ENCODE results near the gene CPB2. TPM values are rescaled to one million over a fixed set of nuclear protein-coding genes. Genes with fewer than 3 reads are reported as not detected.

Gene CPB2
- total RNA-seq, 4 donors from 2014 or later = 0.28 TPM; not detected in 3

DNA sequence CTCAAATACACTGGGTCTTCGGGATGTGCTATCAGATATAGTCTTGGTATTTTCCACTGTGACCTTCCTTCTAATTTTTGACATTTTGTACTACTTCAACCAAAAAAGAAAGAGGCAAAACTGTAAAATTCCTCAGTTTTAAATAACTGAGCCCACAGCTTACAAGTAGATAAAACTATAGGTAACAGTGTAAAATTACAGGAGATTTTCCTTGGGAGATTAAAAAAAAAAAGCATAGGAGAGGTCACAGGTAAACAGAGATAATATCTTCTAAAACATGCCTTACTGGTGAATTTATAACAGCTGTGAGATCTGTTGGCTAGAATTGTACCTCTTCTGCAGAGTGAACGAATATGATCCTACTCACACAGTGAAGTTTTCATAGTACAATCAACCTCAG lies 59.4 kb downstream of the CPB2 start:
- Histone ChIP-seq H3K36me3 (no peaks in the 10 kb centered on the region), H3K27me3 (no peaks in the 10 kb centered on the region), H3K27ac (no peak overlapping the region), H3K9me3 (no peaks in the 10 kb centered on the region), H3K4me3 (no peak overlapping the region), H3K4me1 (peaks cover 0 to 6% of the 10 kb centered on the region in 2 donors)
- no peak for TF ChIP-seq POLR2A (IDR thresholded peaks at IDR 0.05)
- DNase-seq = no peak
- intact Hi-C loops (cut with DNase I; ENCODE audit: low total_unique reads) = no loop called here

DNA sequence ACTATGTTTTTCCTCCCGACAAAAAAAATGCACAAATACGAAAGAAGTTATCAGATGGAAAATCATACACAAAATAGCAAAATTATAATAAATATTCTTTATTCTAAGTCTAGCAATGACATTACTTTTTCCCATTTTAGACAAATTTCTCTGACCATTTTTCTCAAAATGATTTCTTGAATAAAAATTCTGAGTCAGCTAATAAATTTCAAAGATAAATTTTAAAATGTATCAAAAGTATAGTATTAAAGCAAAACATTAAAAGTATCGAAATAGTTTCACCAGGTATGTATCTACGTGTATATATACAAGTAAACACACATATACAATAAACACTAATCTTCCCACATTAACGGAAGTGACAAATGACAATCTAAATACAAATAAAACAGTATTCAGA lies 61.2 kb downstream of the CPB2 start:
- Histone ChIP-seq H3K27me3 (no peaks in the 10 kb centered on the region), H3K27ac (no peak overlapping the region), H3K4me1 (no peaks in the 10 kb centered on the region), H3K36me3 (no peaks in the 10 kb centered on the region), H3K4me3 (no peak overlapping the region), H3K9me3 (no peaks in the 10 kb centered on the region)
- no peak for DNase-seq
- no peak for TF ChIP-seq POLR2A (IDR thresholded peaks at IDR 0.05)
- TF ChIP-seq, protein P1, sequence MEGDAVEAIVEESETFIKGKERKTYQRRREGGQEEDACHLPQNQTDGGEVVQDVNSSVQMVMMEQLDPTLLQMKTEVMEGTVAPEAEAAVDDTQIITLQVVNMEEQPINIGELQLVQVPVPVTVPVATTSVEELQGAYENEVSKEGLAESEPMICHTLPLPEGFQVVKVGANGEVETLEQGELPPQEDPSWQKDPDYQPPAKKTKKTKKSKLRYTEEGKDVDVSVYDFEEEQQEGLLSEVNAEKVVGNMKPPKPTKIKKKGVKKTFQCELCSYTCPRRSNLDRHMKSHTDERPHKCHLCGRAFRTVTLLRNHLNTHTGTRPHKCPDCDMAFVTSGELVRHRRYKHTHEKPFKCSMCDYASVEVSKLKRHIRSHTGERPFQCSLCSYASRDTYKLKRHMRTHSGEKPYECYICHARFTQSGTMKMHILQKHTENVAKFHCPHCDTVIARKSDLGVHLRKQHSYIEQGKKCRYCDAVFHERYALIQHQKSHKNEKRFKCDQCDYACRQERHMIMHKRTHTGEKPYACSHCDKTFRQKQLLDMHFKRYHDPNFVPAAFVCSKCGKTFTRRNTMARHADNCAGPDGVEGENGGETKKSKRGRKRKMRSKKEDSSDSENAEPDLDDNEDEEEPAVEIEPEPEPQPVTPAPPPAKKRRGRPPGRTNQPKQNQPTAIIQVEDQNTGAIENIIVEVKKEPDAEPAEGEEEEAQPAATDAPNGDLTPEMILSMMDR (IDR thresholded peaks at IDR 0.05) = no peak
- intact Hi-C loops (cut with DNase I; ENCODE audit: low total_unique reads) = no loop called here

DNA sequence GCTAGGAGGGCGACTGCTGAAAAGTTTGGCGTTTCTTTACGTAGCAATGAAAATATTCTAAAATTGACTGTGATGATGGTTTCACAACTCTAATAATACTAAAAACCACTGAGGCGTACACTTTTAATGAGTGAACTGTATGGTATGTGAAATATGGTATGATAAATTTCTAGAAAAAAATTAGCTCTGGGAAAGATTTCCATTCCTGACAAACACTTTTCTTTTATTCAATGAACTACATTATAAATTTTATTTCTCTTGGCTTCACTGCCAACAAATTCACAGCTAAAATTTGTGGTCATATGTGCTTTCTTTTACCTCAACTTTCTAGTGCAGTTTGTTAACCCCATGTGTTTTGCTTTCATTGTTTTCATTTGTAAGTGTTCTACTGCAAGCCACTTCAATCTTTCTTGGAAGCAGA lies 63.4 kb downstream of the CPB2 start:
- DNase-seq = no peak
- Histone ChIP-seq H3K27me3 (no peaks in the 10 kb centered on the region), H3K36me3 (no peaks in the 10 kb centered on the region), H3K4me3 (no peak overlapping the region), H3K4me1 (no peaks in the 10 kb centered on the region), H3K27ac (no peak overlapping the region), H3K9me3 (no peaks in the 10 kb centered on the region)
- intact Hi-C loops (cut with DNase I; ENCODE audit: low total_unique reads) = no loop called here
- TF ChIP-seq, protein P1 (IDR thresholded peaks at IDR 0.05) = no peak
- TF ChIP-seq POLR2A (IDR thresholded peaks at IDR 0.05) = no peak

DNA sequence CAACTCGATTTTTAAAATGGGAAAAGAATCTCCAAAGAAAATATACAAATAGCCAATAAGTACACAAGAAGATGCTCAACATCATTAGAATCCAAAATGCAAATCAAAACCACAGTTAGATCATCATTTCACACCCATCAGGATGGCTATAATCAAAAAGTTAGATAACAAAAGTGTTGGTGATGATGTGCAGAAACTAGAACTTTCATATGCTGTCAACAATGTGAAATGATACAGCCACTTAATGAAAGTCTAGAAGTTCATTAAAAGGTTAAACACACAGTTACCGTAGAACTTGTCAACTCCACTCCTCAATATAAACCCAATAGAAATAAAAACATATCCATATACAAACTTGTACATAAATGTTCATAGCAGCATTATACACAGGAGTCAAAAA lies 64.1 kb downstream of the CPB2 start:
- H3K27me3 ChIP-seq = no peaks in the 10 kb centered on the region
- no peak for TF ChIP-seq POLR2A (IDR thresholded peaks at IDR 0.05)
- TF ChIP-seq, protein P1 (IDR thresholded peaks at IDR 0.05) = no peak
- no peaks in the 10 kb centered on the region for H3K36me3 ChIP-seq
- no peaks in the 10 kb centered on the region for H3K4me1 ChIP-seq
- H3K27ac ChIP-seq = no peak overlapping the region
- DNase-seq = no peak
- intact Hi-C loops (cut with DNase I; ENCODE audit: low total_unique reads) = no loop called here
- no peak overlapping the region for H3K4me3 ChIP-seq
- H3K9me3 ChIP-seq = no peaks in the 10 kb centered on the region

DNA sequence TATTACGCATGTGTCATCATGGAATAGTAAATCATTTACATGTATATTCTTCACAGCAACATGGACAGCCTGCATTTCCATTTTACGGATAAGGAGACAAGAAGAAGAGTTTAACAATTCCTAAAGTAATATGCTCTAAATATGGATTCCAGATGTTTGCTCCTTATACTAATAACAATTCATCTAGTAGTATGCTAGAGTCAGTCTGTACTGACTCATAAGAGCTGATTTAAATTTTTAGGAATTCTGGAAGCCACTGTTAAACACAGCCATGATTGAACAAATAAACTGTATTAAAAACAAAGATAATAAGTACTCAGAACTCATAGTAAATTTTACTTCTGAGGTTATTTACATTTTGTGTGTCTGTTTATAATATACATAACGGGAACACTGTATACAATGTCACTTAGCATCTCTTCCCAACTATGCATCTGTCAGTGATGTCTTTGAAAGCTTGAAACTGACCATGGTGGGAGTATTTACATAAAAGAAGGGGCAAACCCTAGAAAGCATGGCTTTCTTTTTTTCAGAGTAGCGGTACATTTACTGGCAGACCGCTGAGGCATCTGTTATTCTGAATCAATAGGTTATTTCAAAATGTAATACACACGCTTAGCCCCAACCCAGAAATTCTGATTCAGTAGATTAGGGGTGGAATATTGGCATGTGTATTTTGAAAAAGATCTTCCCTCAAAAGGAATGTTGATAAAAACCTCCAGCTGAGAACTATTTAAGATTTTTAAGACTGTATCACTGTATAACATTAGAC lies 65.2 kb downstream of the CPB2 start:
- DNase-seq = no peak
- Histone ChIP-seq H3K4me3 (no peak overlapping the region), H3K27ac (no peak overlapping the region), H3K36me3 (no peaks in the 10 kb centered on the region), H3K4me1 (no peaks in the 10 kb centered on the region), H3K9me3 (no peaks in the 10 kb centered on the region), H3K27me3 (no peaks in the 10 kb centered on the region)
- intact Hi-C loops (cut with DNase I; ENCODE audit: low total_unique reads) = no loop called here
- no peak for TF ChIP-seq POLR2A (IDR thresholded peaks at IDR 0.05)
- TF ChIP-seq, protein P1 (IDR thresholded peaks at IDR 0.05) = no peak
